T47D (cell line): Measurements from ENCODE around the gene B3GNT2.

Experiments
- DNase-seq, 2 experiments: peaks; one replicate each; pipeline versions ENCODE4 v3.0.0 to v3.0.0-alpha.2; 2011 to 2012; ENCODE audit warnings: low read depth in 1 of 2, low spot score in 1 of 2
- JUND ChIP-seq: IDR thresholded peaks from 2 replicates; pipeline ENCODE4 v1.6.1; 2012; ENCODE audit warnings: low read depth
- in situ Hi-C: cut with HindIII; loops from 2 replicates; pipeline ENCODE4 v1.10.0; 2016; ENCODE audit warnings: low sequenced_read_pairs, low pct_unique_long_range_greater_than_20kb

The B3GNT2 gene

DNA sequence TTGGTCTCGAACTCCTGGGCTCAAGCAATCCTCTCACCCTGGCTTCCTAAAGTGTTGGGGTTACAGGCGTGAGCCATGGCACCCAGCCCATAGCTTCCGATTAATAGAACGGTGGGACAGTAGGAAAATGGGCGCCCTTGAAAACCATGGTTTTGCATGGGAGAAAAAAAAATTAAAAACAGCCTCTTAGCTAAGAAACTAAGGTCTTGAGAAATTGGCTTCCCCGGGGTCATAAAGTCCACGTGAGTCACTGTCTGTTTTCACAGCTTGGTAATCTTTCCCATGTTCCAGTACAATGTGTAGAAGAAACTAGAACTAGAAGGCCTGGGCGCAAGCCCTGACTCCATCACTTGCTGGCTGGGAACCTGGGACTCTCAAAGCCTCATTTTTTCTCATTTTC is 20.7 kb downstream of the B3GNT2 start:
- in situ Hi-C loops: no loop called here
- no peak for DNase-seq
- TF ChIP-seq JUND: no peak

DNA sequence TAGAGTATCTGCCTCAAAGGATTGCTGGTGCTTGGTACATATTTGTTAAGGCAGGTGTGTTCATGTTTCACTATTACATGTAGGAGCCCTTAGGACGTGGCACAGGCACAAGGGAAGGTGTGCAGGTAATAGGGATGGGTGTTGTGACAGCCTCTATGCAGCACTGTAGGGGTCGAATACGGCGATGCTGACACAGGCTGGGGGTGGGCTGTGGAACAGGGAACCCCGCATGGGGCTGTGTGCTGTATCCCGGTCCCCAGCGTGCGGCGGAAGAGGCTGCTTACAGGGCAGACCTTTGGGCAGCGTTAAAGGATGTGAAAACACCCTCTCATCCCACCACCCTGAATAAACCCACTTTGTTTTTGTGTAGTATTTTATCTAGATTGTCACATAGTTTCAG is 21.5 kb downstream of the B3GNT2 start:
- DNase-seq: no peak
- no peak for TF ChIP-seq JUND
- in situ Hi-C loops: no loop called here

DNA sequence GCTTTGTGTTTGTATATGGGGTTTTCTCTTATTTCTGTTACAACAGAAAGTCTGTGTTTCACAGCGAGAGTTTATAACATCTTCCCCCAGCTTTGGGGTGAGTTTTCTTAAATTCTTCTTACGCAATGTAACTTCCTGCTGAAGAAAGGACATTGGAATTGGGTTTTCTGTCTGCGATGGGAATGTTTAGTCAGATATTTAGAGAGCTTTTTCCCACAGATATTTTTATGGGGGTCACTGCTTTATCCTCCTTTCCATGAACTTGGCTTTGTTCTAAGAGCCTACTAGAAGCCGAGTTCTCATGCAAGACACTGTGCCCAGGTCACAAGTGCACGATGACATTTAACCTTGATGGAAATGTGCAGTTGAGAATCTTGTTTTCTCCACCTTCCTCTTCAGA is 22.1 kb downstream of the B3GNT2 start:
- TF ChIP-seq JUND: no peak
- no peak for DNase-seq
- in situ Hi-C loops: no loop called here

DNA sequence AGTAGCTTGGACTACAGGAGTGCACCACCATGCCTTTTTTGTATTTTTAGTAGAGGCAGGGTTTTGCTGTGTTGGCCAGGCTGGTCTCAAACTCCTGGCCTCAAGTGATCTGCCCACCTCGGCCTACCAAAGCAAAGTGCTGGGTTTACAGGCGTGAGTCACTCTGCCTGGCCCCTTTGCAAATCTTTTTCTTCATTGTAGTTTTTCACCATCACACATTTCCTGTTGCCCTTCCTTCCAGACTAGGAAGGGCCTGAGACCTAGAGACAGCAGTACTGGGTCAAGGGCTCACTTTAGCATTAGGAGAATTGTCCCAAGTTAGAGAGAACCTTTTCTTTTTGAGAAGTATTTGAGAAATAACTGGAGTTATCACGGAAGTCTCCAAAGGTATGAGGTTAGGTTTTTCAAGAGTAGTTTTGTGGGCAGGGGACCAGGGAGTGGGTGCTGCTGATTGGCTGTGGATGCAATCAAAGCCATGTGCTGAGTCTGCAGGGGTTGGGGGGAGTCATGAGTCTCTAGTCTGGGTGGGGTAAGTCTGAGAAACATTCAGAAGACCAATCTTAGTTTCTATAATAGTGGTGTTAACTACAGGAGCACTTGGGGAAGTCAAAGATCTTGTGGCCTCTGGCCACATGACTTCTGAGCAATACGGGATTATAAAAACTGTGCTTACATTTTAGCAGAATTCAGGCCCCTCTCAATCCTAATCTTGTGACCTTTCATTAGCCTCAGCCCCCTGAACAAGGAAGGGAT is 23.7 kb downstream of the B3GNT2 start:
- TF ChIP-seq JUND: no peak
- in situ Hi-C loops: no loop called here
- no peak for DNase-seq

DNA sequence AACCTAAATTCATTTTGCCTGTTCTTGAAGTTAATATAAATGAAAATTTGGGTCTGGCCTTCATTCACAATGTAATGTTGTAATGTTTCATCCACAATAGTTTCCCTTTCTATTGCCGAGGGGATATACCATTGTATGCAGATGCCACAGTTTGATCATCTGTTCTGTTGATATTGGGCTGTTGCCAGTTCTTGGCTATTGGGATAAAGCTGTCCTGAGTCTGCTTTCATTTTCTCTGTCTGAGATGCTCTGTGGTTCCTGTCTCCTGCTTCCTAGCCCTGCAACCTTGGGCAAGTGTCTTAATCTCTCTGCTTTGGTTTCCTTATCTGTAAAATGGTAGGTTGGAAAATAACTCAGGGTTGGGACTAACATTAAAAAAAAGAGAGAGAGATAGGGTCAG is 25.2 kb downstream of the B3GNT2 start:
- in situ Hi-C loops: no loop called here
- DNase-seq: peak in 1 of 2 experiments; percentile 36
- TF ChIP-seq JUND: no peak

DNA sequence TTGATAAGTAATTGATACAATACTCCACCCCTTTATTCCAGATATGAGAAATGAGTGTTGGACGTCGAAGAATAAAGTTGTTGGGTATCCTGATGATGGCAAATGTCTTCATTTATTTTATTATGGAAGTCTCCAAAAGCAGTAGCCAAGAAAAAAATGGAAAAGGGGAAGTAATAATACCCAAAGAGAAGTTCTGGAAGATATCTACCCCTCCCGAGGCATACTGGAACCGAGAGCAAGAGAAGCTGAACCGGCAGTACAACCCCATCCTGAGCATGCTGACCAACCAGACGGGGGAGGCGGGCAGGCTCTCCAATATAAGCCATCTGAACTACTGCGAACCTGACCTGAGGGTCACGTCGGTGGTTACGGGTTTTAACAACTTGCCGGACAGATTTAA is 26.3 kb downstream of the B3GNT2 start:
- TF ChIP-seq JUND: no peak
- no peak for DNase-seq
- in situ Hi-C loops: no loop called here

DNA sequence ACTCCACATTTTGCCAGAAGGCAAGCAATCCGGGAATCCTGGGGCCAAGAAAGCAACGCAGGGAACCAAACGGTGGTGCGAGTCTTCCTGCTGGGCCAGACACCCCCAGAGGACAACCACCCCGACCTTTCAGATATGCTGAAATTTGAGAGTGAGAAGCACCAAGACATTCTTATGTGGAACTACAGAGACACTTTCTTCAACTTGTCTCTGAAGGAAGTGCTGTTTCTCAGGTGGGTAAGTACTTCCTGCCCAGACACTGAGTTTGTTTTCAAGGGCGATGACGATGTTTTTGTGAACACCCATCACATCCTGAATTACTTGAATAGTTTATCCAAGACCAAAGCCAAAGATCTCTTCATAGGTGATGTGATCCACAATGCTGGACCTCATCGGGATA is 26.8 kb downstream of the B3GNT2 start:
- in situ Hi-C loops: no loop called here
- TF ChIP-seq JUND: no peak

DNA sequence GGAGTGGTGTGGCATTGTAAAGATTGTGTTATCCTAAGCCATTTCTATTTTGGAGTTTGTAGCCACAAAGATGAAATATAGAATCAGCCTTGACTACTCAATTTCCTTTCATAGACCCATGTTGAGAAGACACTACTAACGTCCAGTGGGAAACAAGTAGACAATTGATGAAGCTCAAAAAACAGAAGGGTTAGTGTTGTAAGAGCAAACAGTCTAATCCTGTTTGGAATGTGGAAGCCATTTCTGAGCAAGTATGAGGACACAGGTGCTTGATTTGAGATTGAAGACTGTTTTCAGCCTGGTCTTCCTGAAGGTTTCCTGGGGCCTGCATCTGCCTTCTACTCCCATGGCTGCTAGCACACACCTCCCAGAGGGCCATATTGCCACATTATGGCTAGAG is 29.1 kb downstream of the B3GNT2 start:
- DNase-seq: peak in 1 of 2 experiments; percentile 40
- in situ Hi-C loops: no loop called here
- no peak for TF ChIP-seq JUND

More for the DNA sequence above, 26.8 kb downstream of the B3GNT2 start:
- DNase-seq: no peak

DNA sequence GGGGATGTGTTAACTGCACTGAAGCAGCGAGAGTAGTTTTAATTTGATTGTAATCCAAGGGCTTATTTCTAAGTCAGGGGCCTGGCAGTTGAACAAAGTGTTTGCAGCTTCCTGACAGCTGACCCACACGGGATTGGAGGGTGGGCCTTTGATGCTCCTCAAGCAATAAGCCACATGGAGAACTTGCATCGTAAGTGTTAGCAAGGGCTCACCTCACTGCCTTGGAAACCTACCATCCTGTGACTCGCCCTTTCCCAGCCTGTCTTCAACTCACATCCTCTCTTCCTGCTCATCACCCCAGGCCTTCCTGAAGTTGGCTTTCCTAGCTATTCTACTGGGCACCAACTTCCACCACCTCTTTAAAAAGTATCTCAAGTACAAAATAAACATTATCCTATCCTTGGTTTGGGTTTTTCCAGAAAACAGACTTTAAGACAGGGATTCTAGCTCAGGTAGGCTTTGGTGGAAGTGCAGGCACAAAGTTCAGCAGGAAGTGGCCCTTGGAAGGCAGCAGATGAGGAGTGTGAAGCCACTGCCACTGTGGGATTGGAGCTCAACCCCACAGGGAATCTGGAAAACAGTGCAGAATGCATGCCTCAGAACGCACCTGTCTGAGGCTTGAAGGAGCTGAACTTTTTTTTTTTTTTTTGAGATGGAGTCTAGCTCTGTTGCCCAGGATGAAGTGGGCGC is 31.6 kb downstream of the B3GNT2 start:
- TF ChIP-seq JUND: no peak
- in situ Hi-C loops: no loop called here
- DNase-seq: no peak

DNA sequence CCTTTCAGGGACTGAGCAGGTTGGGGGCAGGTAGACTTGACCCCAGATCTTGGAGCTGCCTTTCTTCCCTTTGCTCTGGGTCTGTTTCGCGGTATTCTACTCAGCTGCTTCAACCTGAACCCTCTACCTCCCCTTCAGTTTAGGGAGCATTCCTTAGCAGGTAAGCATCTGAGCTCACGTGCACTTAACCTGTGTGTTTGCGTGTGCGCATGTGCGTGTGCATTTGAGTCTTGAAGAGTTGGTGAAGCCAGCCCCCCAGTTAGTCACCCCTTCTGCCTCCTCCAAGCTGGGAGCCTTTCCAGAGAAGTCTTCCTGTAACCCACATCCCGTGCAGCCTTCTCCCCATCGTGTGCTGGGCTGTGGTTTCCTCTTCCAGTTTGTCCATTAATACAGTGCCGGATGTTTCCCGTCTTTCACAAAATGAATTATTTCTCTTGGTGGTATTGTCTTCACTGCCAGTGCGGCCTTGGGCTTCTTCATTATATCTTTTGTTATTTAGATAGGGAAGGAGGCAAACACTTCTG is 33.2 kb downstream of the B3GNT2 start:
- no peak for DNase-seq
- TF ChIP-seq JUND: no peak
- in situ Hi-C loops: no loop called here

DNA sequence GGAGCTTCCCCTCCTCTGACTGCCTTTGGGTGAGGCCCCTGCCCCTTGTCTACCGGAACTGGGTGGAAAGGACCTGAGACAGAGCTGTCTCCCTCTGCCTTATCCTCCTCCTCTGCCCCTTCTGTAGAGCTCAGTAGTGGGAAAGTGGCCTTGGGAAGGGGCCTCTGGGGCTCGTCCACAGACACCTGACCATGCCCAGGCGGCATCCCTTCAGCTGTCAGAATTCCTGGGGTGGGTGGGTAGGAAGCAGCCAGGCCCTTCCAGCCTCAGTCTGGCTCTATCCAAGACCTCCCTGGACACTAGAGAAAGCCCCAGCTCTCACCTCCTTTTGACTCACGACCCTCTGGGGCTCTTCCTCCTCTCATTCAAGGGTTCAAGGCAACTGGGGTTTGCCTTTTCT is 35.6 kb downstream of the B3GNT2 start:
- DNase-seq: no peak
- in situ Hi-C loops: no loop called here
- no peak for TF ChIP-seq JUND

DNA sequence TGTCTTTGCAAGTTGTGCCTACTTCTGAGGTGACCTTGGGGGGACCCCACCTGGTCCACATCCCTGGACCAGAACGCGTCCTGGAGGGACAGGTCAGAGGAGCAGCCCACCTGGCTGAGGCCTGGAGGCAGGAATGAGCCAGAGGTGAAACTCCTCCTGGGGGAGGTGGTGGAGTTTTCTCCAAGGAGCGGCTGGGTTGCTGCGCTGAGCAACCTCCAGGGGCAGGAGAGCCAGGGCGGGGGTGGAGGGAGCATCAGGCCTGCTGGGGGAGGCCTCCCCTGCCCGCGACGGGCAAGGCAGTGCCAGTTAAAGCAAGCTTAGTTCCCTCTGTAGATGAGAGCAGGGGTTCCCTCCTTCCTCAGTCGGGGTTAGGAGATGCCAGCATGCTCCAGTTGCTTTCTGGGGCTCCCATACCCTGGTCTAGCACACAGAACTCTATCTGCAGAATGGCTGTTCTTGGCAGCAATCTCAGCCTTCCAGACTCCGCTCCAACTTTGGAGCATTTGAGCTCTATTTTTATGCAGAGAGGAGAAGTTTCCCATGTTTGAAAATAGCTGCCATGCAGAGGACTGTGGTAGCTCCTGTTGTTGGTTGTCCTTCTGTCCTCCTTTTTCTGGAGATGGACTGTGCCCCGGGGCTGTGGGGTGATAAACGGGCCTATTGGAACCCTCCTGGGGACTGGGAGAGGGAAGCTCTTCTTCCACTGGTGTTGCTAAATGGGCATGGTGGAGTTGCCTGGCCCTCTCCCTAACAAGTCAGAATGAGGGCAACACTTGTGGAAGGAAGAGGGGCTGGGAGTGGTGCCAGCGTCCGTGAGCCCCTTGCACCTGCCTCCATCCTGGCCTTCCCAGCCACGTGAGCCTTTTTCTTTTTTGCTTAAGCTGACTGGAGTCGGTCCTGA is 39.1 kb downstream of the B3GNT2 start:
- DNase-seq: no peak
- TF ChIP-seq JUND: no peak
- in situ Hi-C loops: no loop called here
